K562 (cell line): Measurements from ENCODE around the gene TFCP2. TPM values are rescaled to one million over a fixed set of nuclear protein-coding genes. Genes with fewer than 3 reads are reported as not detected.

Experiments used
- ATAC-seq: fragments of 200-7000 bp; cut with Tn5 transposase; 3 replicates; pipeline ENCODE4 v1.9.1; 2020; ENCODE audit warnings: moderate library complexity
- BruUV-seq: library from RNA; stranded (reverse); fragments of 400-500 nt; replicated peaks from 2 replicates; lab custom pipeline; 2021; lab: Mats Ljungman, UMichigan
- CTCF ChIA-PET: fragments of 300-600 bp; formaldehyde crosslinking; extraction: SDS; loops from one replicate; lab custom pipeline; 2021; ENCODE audit warnings: low intra/inter-chr PET ratio; lab: Yijun Ruan, JAX
- POLR2A ChIA-PET: fragments of 300-600, 350-650 bp; sonication (Branson Sonifier 250); formaldehyde crosslinking; extraction: SDS; loops from one replicate; lab custom pipeline; 2021; ENCODE audit warnings: antibody characterized with exemption, inconsistent platforms; lab: Yijun Ruan, JAX
- DNase-seq, 4 experiments: peaks; one replicate each; pipeline versions ENCODE4 v3.0.0 to v3.0.0-alpha.2; 2011 to 2018; ENCODE audit warnings: low spot score in 3 of 4, mixed read lengths in 3 of 4; ENCODE audit errors: extremely low read depth in 1 of 4
- FAIRE-seq: peaks from 2 replicates; lab custom pipeline; 2011; peaks lifted over from hg19 to GRCh38; lab: Jason Lieb, UNC
- H2AFZ ChIP-seq: 2 replicates; pipeline ENCODE4 v1.6.0; 2011; ENCODE audit warnings: low read depth, low read length, control low read depth, inconsistent platforms
- H3K27ac ChIP-seq: fragments of 200-600 bp; 3 replicates; pipeline ENCODE4 v1.8.0; 2011; ENCODE audit warnings: low read depth, mild to moderate bottlenecking, control low read depth, inconsistent platforms, low read length, moderate library complexity, mixed read lengths; ENCODE audit errors: extremely low read depth
- H3K27me3 ChIP-seq, 2 experiments: fragments of 300-600 bp in 1 of 2; 2 replicates in 1 of 2; 3 replicates in 1 of 2; pipeline versions ENCODE4 v1.6.0 to v1.8.0; 2011; ENCODE audit warnings: inconsistent platforms in 2 of 2, low read length in 2 of 2, mild to moderate bottlenecking in 1 of 2, mixed read lengths in 1 of 2, moderate library complexity in 1 of 2; ENCODE audit not compliant: control insufficient read depth in 2 of 2, insufficient read depth in 2 of 2
- H3K36me3 ChIP-seq: fragments of 300-600 bp; 3 replicates; pipeline ENCODE4 v1.8.0; 2011; ENCODE audit warnings: mild to moderate bottlenecking, low read length, inconsistent platforms; ENCODE audit not compliant: control insufficient read depth, insufficient read depth
- H3K4me1 ChIP-seq, 2 experiments: fragments of 200-600 bp in 1 of 2; replicated peaks in 1 of 2; 2 replicates in 1 of 2; 3 replicates in 1 of 2; pipeline versions ENCODE4 v1.5.1 to v1.8.0; 2011; ENCODE audit warnings: inconsistent platforms in 2 of 2, low read length in 2 of 2, mild to moderate bottlenecking in 1 of 2, mixed read lengths in 1 of 2, moderate library complexity in 1 of 2; ENCODE audit not compliant: control insufficient read depth in 2 of 2, insufficient read depth in 2 of 2
- H3K4me2 ChIP-seq: 2 replicates; pipeline ENCODE4 v1.6.1; 2011; ENCODE audit warnings: low read length, control low read depth, inconsistent platforms, mixed read lengths; ENCODE audit not compliant: insufficient read depth
- H3K4me3 ChIP-seq: fragments of 200-600 bp; sonication (generic), shearing (Covaris generic); 2 replicates; pipeline ENCODE4 v1.5.1; 2016; ENCODE audit warnings: control low read depth, inconsistent platforms
- H3K79me2 ChIP-seq: fragments of 200-600 bp; 3 replicates; pipeline ENCODE4 v1.8.0; 2011; ENCODE audit warnings: low read length, inconsistent platforms; ENCODE audit not compliant: control insufficient read depth, insufficient read depth
- H3K9ac ChIP-seq, 2 experiments: 2 replicates each; pipeline versions ENCODE4 v1.6.0 to v1.6.1; 2011; ENCODE audit warnings: low read depth in 2 of 2, low read length in 2 of 2, control low read depth in 1 of 2, inconsistent platforms in 1 of 2, mild to moderate bottlenecking in 1 of 2, mixed read lengths in 1 of 2; ENCODE audit not compliant: insufficient read depth in 1 of 2
- H3K9me1 ChIP-seq: one replicate; pipeline ENCODE4 v1.6.0; 2011; ENCODE audit warnings: inconsistent platforms, mild to moderate bottlenecking, low read length, moderate library complexity; ENCODE audit not compliant: control insufficient read depth, insufficient read depth
- H3K9me3 ChIP-seq: replicated peaks from 2 replicates; pipeline ENCODE4 v1.5.1; 2011; ENCODE audit warnings: low read depth, low read length, inconsistent platforms; ENCODE audit not compliant: control insufficient read depth, insufficient read depth
- H4K20me1 ChIP-seq: replicated peaks from 2 replicates; pipeline ENCODE4 v1.6.1; 2011; ENCODE audit warnings: low read length, inconsistent platforms, mixed read lengths; ENCODE audit not compliant: control insufficient read depth, insufficient read depth
- LARP7 ChIP-seq: fragments of 450-650 bp; IDR thresholded peaks from 2 replicates; pipeline ENCODE4 v1.6.1; 2016
- NFE2 ChIP-seq: IDR thresholded peaks from 2 replicates; pipeline ENCODE4 v1.6.1; 2014; ENCODE audit warnings: antibody characterized with exemption, low read depth
- NKRF ChIP-seq: fragments of 450-650 bp; IDR thresholded peaks from 2 replicates; pipeline ENCODE4 v1.6.1; 2016; ENCODE audit warnings: borderline replicate concordance
- RAD51 ChIP-seq: fragments of 450-650 bp; IDR thresholded peaks from 2 replicates; pipeline ENCODE4 v1.7.1; 2016; ENCODE audit warnings: low read depth, mild to moderate bottlenecking, borderline replicate concordance
- RBM25 ChIP-seq: fragments of 200-400 bp; formaldehyde crosslinking; IDR thresholded peaks from 2 replicates; pipeline ENCODE4 v1.6.1; 2018; ENCODE audit warnings: low read length, low read depth, moderate library complexity; ENCODE audit not compliant: severe bottlenecking
- RNF2 ChIP-seq: sonication (generic); IDR thresholded peaks from 2 replicates; pipeline ENCODE4 v1.6.1; 2016
- SIN3A ChIP-seq, 2 experiments: fragments of 150-350 bp in 1 of 2; IDR thresholded peaks; 2 replicates each; pipeline ENCODE4 v1.6.1; 2011 to 2016; ENCODE audit warnings: borderline replicate concordance in 2 of 2, low read depth in 2 of 2, low read length in 2 of 2, mild to moderate bottlenecking in 2 of 2, moderate library complexity in 2 of 2; ENCODE audit not compliant: control insufficient read depth in 1 of 2
- SMARCB1 ChIP-seq: IDR thresholded peaks from 2 replicates; pipeline ENCODE4 v1.6.1; 2011; ENCODE audit warnings: improper control_type of control experiment, low read depth; ENCODE audit not compliant: insufficient read length
- WGBS: fragments of 100-300 bp; shearing (Covaris generic); methylation state at CpG from one replicate; pipeline ENCODE4 v1.1.6; 2016; ENCODE audit warnings: low coverage, mixed read lengths; ENCODE audit not compliant: insufficient coverage; ENCODE audit errors: missing lambda C conversion rate; 5-methylcytosine and 5-hydroxymethylcytosine counted together
- in situ Hi-C: fragments of 300-500 bp; cut with MboI; formaldehyde crosslinking; loops from 4 replicates; pipeline ENCODE4 v1.15.0; 2018; ENCODE audit warnings: inconsistent platforms, mixed read lengths
- intact Hi-C: fragments of 100-400 bp; cut with micrococcal nuclease; formaldehyde crosslinking; loops from 2 replicates; pipeline ENCODE4 v1.14.2; 2022
- polyA plus RNA-seq, 8 experiments: library from polyadenylated mRNA; depleted of rRNA in 4 of 8; stranded (reverse) in 5 of 8; unstranded in 3 of 8; fragments of >200 nt; fragmentation: Nextera tagmentation in 2 of 8; fragmentation: Illumina TruSeq in 1 of 8; extraction: Ambion mirVana in 2 of 8; extraction: Trizol in 1 of 8; gene quantifications; 2 replicates each; pipeline versions ENCODE4 v1.2.1 to v1.2.3, GENCODE V29; 2011 to 2014; ENCODE audit warnings: inconsistent platforms in 1 of 8, missing spikeins in 1 of 8
- total RNA-seq, 7 experiments: library from RNA; depleted of rRNA in 6 of 7; stranded (reverse); fragments of >200 nt in 6 of 7; fragmentation: Illumina TruSeq in 2 of 7; extraction: Trizol in 2 of 7; gene quantifications; 2 replicates each; pipeline versions ENCODE4 v1.2.1 to v1.2.3, GENCODE V29; 2011 to 2021; ENCODE audit warnings: low replicate concordance in 1 of 7

Gene TFCP2
- total and polyA plus RNA-seq, 9 of the 15 experiments (the other 6 are each of a cell fraction or from before 2014, with no cell fraction given), result 8.0 to 38.9 (median 19.3) TPM

GRCh38 chr12:51076236-51076930 is 96.6 kb downstream of the TFCP2 start:
- Histone ChIP-seq H2AFZ (no peak overlapping the region), H3K9me1 (no peaks in the 10 kb centered on the region), H4K20me1 (0 out of 2 replicates have a peak, but pooled peaks cover 8% of the 10 kb centered on the region), H3K79me2 (peaks cover 6% of the 10 kb centered on the region; the same call in 1 of the 3 replicates), H3K9me3 (no peaks in the 10 kb centered on the region), H3K27me3 (no peaks in the 10 kb centered on the region)
- CTCF ChIA-PET, result no interaction called here
- no peak for ATAC-seq
- no TSS peak for BruUV-seq
- TF ChIP-seq NFE2 (no peak), RAD51 (no peak), RBM25 (no peak), SMARCB1 (no peak), NKRF (no peak), LARP7 (no peak), RNF2 (no peak), SIN3A (IDR thresholded peaks at IDR 0.05; ENCODE audit: borderline replicate concordance in 2 of 2, control insufficient read depth in 1 of 2, low read depth in 2 of 2, low read length in 2 of 2) (no peak)
- TF ChIP-seq, all 486 proteins: peak for 0
- DNase-seq, result no peak
- WGBS, result 60% methylated on average over 10 of the region's 10 CpGs
- no peak overlapping the region for H3K4me3 ChIP-seq
- in situ Hi-C loops (no loop called here), intact Hi-C loops (no loop called here)
- POLR2A ChIA-PET, result interaction anchor here (0.7 to 1.5 kb wide), 3 partner anchors 12 to 134 kb away, joined by 3 to 6 read pairs (median 3); no protein-coding TSS in a partner anchor
- FAIRE-seq, result peak; percentile 29
- no peak overlapping the region for H3K27ac ChIP-seq
- peaks cover 18% of the 10 kb centered on the region; the same call in 1 of the 3 replicates for H3K36me3 ChIP-seq
- no peak overlapping the region for H3K4me2 ChIP-seq
- peak overlapping the region in 1 of 2 experiments; percentile 61; a peak in 1 of 4 replicates for H3K9ac ChIP-seq
- peaks cover 1 to 5% of the 10 kb centered on the region in 2 experiments; a peak in 1 of 5 replicates for H3K4me1 ChIP-seq
